Heart right ventricle (tissue), 16 donors: ENCODE results near the gene TMEM79. TPM values are rescaled to one million over a fixed set of nuclear protein-coding genes. Genes with fewer than 3 reads are reported as not detected.

Experiments used
- ATAC-seq, 8 donors: fragments of 200-7000 bp; cut with Tn5 transposase; one replicate each; pipeline ENCODE4 v1.9.1; 2020; ENCODE audit warnings: mild to moderate bottlenecking in 8 of 8, moderate library complexity in 8 of 8, moderate number of reproducible peaks in 1 of 8
- DNase-seq, 2 donors: peaks; one replicate each; pipeline ENCODE4 v3.0.0-alpha.2; 2020
- H3K27ac ChIP-seq, 10 donors: fragments of 200-600 bp; sonication (generic) in 2 of 10; one replicate each; pipeline versions ENCODE4 v1.5.0 to v1.8.0; 2020 to 2022; ENCODE audit warnings: mild to moderate bottlenecking in 3 of 10
- H3K27me3 ChIP-seq, 7 donors: fragments of 200-600 bp; one replicate each; pipeline ENCODE4 v1.8.0; 2021 to 2022; ENCODE audit warnings: mild to moderate bottlenecking in 2 of 7
- H3K36me3 ChIP-seq, 9 donors: fragments of 200-600 bp; sonication (generic) in 1 of 9; one replicate each; pipeline versions ENCODE4 v1.5.0 to v1.8.0; 2020 to 2022; ENCODE audit warnings: mild to moderate bottlenecking in 2 of 9
- H3K4me1 ChIP-seq, 9 donors: fragments of 200-600 bp; sonication (generic) in 1 of 9; one replicate each; pipeline versions ENCODE4 v1.5.0 to v1.8.0; 2020 to 2022; ENCODE audit warnings: mild to moderate bottlenecking in 4 of 9
- H3K4me3 ChIP-seq, 10 donors: fragments of 200-600 bp; sonication (generic) in 2 of 10; one replicate each; pipeline versions ENCODE4 v1.5.0 to v1.8.0; 2020 to 2022; ENCODE audit warnings: mild to moderate bottlenecking in 7 of 10, moderate library complexity in 2 of 10
- H3K9me3 ChIP-seq, 11 donors: fragments of 200-600 bp in 10 of 11; sonication (generic) in 2 of 11; one replicate each; pipeline versions ENCODE4 v1.5.0 to v1.8.0; 2013 to 2022; ENCODE audit warnings: mild to moderate bottlenecking in 2 of 11, control low read depth in 1 of 11, moderate library complexity in 1 of 11
- WGBS, 2 donors: extraction: QIAGEN DNeasy Blood & Tissue Kit; methylation state at CpG; one replicate each; pipeline ENCODE4 v1.1.7; 2013; ENCODE audit warnings: inconsistent platforms in 1 of 2; 5-methylcytosine and 5-hydroxymethylcytosine counted together
- intact Hi-C, 10 donors: fragments of 100-400 bp; cut with DNase I; formaldehyde crosslinking; loops; one replicate each; pipeline versions ENCODE4 v1.11.1 to v1.14.2; 2022
- polyA plus RNA-seq, 2 donors: library from polyadenylated mRNA; stranded (reverse); fragments of 200-250 nt; gene quantifications; one replicate each; pipeline ENCODE4 v1.2.3, GENCODE V29; 2013
- total RNA-seq, 10 donors: library from RNA; stranded (reverse); fragmentation: NEBNext Ultra II Directional in 3 of 10; extraction: Animal tissue kit (Norgen Biotek cat#: 25700) in 3 of 10; gene quantifications; one replicate each; pipeline versions ENCODE4 v1.2.1 to v1.2.4, GENCODE V29; 2021 to 2023
- TF ChIP-seq, protein P1 (sequence below), 9 donors: fragments of 200-600 bp; sonication (generic) in 2 of 9; IDR thresholded peaks; one replicate each; pipeline versions ENCODE4 v1.5.0 to v1.8.0; 2021 to 2022; ENCODE audit warnings: antibody characterized with exemption in 9 of 9, mild to moderate bottlenecking in 5 of 9, moderate library complexity in 1 of 9
- donor health status: Arrhythmogenic right ventricular cardiomyopathy.
- donor health status: ischemic (EF 13 %, LVEDD 7.1; RV severe dilation, severe dysfunction).
- donor health status: healthy with polysubstance abuse.
- donor health status: DM: no; HTN: yes; CAD: no.
- donor health status: DM: no; HTN: no; CAD: no.
- donor health status: ischemic (EF 25% LVEDD 6.9; RV normal size, moderate dysfunction).
- donor health status: ischemic (EF 25% LVEDD 5.7; RV mildly dilated, moderate dysfunction).
- donor health status: healthy.
- donor health status: DM: yes; HTN: yes; CAD: no.
- donor health status: Ischemic cardiomyopathy.
- donor health status: ischemic (EF 35%, LVEDD 5.7; RV mildly dilated, moderate dysfunction).
- donor health status: nonischemic (EF 11% LVEDD 7.7; RV severe dilation, severe dysfunction).
- donor health status: DM: yes; HTN: yes; CAD: no.
- donor health status: PGD.
- donor health status: ischemic (EF 29% LVEDD 5.4; RV normal size, mild dysfunction).
- donor health status: nonischemic (EF 23%, LVEDD 6.1; RV moderate dilation, normal function).

TMEM79 gene
- total and polyA plus RNA-seq, 12 donors = 0.82 to 2.3 (median 1.7) TPM

DNA sequence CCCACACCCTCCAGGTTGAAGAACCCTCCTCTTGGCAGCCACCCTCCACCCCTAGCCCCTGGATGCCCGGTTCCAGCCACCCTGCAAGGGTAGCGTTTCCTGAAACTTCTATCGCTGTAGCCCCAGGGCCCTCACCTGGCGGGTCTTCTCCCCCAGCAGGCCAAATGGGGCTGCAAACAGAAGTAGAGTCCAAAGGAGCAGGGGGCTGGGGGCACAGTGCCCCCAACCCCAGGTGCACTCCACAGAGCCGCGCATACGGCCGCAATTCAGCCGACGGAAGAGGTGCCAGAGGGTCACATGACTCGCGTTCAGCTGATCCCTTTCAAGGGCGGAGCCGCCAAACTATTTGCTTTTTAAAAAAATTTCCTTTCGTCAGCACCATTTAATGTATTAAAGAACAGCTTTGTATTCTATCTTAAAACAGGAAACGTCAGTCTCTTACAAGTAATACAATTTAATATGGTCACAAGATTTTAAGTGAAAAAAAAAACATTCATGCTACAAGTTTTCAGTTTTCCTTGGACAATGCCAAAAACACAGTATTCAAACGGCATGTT, 11.3 kb downstream of the TMEM79 start, which contains the start of gene GLMP:
Gene GLMP (minus strand): TSS at position 289 of the 557 bp plus-strand sequence. CDS start 34 bp downstream, at position 255.
- H3K27ac ChIP-seq = peak within 1 kb of the TSS in 8 of 10 donors; percentile 34 to 88 (median 60)
- peak within 1 kb of the TSS; percentile 50 to 97 (median 76) for H3K4me3 ChIP-seq
- 0 to 1% methylated on average over 17 of the region's 17 CpGs for WGBS, 2 donors
- ATAC-seq (peak in 7 of 8 donors; percentile 30 to 64 (median 57)), DNase-seq (peak; percentile 64)
- H3K27me3 ChIP-seq = no peaks in the 10 kb centered on the region
- peaks cover 5 to 35% (median 27%) of the 10 kb centered on the region in 9 donors for H3K4me1 ChIP-seq
- H3K36me3 ChIP-seq = peaks cover 0 to 18% (median 0%) of the 10 kb centered on the region in 9 donors
- TF ChIP-seq, protein P1, sequence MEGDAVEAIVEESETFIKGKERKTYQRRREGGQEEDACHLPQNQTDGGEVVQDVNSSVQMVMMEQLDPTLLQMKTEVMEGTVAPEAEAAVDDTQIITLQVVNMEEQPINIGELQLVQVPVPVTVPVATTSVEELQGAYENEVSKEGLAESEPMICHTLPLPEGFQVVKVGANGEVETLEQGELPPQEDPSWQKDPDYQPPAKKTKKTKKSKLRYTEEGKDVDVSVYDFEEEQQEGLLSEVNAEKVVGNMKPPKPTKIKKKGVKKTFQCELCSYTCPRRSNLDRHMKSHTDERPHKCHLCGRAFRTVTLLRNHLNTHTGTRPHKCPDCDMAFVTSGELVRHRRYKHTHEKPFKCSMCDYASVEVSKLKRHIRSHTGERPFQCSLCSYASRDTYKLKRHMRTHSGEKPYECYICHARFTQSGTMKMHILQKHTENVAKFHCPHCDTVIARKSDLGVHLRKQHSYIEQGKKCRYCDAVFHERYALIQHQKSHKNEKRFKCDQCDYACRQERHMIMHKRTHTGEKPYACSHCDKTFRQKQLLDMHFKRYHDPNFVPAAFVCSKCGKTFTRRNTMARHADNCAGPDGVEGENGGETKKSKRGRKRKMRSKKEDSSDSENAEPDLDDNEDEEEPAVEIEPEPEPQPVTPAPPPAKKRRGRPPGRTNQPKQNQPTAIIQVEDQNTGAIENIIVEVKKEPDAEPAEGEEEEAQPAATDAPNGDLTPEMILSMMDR (IDR thresholded peaks at IDR 0.05) = no peak
- H3K9me3 ChIP-seq = no peaks in the 10 kb centered on the region
- intact Hi-C loops = no loop called here

DNA sequence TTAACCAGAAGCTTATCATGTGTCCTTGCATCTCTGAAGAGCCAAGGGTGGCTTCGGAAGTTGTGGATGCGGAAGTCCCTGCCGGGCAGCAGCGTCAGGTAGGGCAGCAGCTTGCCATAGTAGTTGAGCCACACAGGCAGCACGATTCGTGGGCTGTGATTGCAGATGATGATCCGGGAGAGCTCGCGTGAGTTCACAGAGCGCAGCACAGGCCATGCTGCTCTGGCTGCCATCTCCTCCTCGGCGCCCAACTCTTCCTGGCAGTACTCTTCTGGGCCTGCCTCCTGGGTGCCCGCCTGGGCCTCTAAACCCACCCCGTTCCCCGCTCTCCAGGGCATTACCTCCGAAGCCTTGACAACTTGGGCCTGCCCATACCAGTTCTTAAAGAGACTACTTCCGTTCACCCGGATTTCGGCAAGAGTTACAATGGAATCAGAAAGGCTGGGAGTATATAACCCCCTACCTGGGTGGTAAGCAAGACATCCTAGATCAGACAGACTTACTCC, 14.8 kb downstream of the TMEM79 start, which contains the start of gene VHLL:
Gene VHLL (minus strand): TSS at position 456 of the 506 bp plus-strand sequence. CDS start 118 bp downstream, at position 338.
- Histone ChIP-seq H3K36me3 (peaks cover 0 to 11% (median 0%) of the 10 kb centered on the region in 9 donors), H3K27ac (no peak within 1 kb of the TSS), H3K4me1 (peaks cover 5 to 19% (median 14%) of the 10 kb centered on the region in 9 donors), H3K27me3 (no peaks in the 10 kb centered on the region), H3K9me3 (no peaks in the 10 kb centered on the region), H3K4me3 (no peak within 1 kb of the TSS)
- 91 to 93% methylated on average over 19 of the region's 19 CpGs for WGBS, 2 donors
- ATAC-seq (no peak), DNase-seq (no peak)
- TF ChIP-seq, protein P1 (IDR thresholded peaks at IDR 0.05) = no peak
- intact Hi-C loops = no loop called here

DNA sequence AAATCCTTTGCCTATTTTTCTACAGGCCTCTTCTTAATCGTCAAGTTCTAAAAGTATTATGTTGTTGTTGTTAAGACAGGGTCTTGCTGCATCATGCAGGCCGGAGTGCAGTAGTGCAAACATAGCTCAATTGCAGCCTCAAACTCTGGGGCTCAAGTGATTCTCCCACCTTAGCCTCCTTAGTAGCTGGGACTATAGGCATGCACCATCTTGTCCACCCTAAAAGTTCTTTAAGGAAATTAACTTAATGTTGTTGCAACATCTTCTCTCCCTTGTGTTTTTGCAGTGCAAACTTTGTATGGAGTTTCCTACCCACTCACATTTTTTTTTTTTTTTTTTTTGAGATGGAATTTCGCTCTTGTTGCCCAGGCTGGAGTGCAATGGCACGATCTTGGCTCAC, 19.1 kb downstream of the TMEM79 start:
- H3K9me3 ChIP-seq = no peaks in the 10 kb centered on the region
- no peak for DNase-seq
- 97% methylated on average over 4 of the region's 4 CpGs for WGBS, 2 donors
- TF ChIP-seq, protein P1 (IDR thresholded peaks at IDR 0.05) = no peak
- intact Hi-C loops = no loop called here
- H3K27me3 ChIP-seq = no peaks in the 10 kb centered on the region
- no peak overlapping the region for H3K27ac ChIP-seq
- ATAC-seq = no peak
- peaks cover 0 to 48% (median 12%) of the 10 kb centered on the region in 9 donors for H3K36me3 ChIP-seq
- no peaks in the 10 kb centered on the region for H3K4me1 ChIP-seq
- no peak overlapping the region for H3K4me3 ChIP-seq

DNA sequence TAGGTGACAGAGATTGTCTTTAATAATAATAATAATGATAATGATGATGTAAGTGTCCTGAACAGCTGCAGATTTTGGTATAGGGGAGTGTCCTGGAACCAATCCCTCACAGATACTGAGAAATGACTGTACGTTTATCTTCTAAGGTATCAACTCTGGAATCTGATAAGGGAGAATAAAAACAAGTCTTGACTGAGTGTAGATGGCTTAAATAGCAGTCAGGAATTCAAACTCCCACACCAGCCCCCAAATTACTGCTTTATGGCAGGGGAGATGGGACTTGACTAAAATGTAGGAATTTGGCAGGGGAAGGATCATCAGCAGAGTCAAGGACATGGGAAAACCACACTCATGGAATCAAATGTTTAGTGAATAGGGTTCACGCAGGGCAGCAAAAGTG, 21.1 kb downstream of the TMEM79 start:
- Histone ChIP-seq H3K36me3 (peaks cover 3 to 67% (median 32%) of the 10 kb centered on the region in 9 donors), H3K9me3 (no peaks in the 10 kb centered on the region), H3K27me3 (no peaks in the 10 kb centered on the region), H3K4me1 (no peaks in the 10 kb centered on the region), H3K27ac (no peak overlapping the region), H3K4me3 (no peak overlapping the region)
- DNase-seq (no peak), ATAC-seq (no peak)
- WGBS, 2 donors = 65 to 90% methylated on average over 2 of the region's 2 CpGs
- TF ChIP-seq, protein P1 (IDR thresholded peaks at IDR 0.05) = no peak
- intact Hi-C loops = no loop called here
